ENCODE measurements around the gene MARVELD1. TPM values are rescaled to one million over a fixed set of nuclear protein-coding genes. Genes with fewer than 3 reads are reported as not detected.

Gene MARVELD1
- total RNA-seq, 1 experiment from 2014 or later = 58.1 TPM

- in situ Hi-C loops (cut with HindIII; ENCODE audit: low pct_unique_long_range_greater_than_20kb, low sequenced_read_pairs) = no loop called here
- DNase-seq (ENCODE audit: low read depth) = no peak
Observed at GRCh38 chr10:97764519-97764931, 51.0 kb downstream of the MARVELD1 start.

GRCh38 chr10:97765201-97765600, 51.7 kb downstream of the MARVELD1 start:
- in situ Hi-C loops (cut with HindIII; ENCODE audit: low pct_unique_long_range_greater_than_20kb, low sequenced_read_pairs) = no loop called here
- no peak for DNase-seq (ENCODE audit: low read depth)

GRCh38 chr10:97766106-97766810, 52.7 kb downstream of the MARVELD1 start:
- no peak for DNase-seq (ENCODE audit: low read depth)
- in situ Hi-C loops (cut with HindIII; ENCODE audit: low pct_unique_long_range_greater_than_20kb, low sequenced_read_pairs) = no loop called here

- in situ Hi-C loops (cut with HindIII; ENCODE audit: low pct_unique_long_range_greater_than_20kb, low sequenced_read_pairs) = no loop called here
Observed at GRCh38 chr10:97766996-97767924, 53.7 kb downstream of the MARVELD1 start.

More at GRCh38 chr10:97766996-97767924, 53.7 kb downstream of the MARVELD1 start:
- no peak for DNase-seq (ENCODE audit: low read depth)

Other genes starting within 250 kb of the MARVELD1 start
- gene MMS19, start 215.3 kb upstream of the MARVELD1 start, total RNA-seq (2014; rRNA removed; shearing (Covaris generic); ENCODE audit: low replicate concordance) = 40.6 and 48.4 TPM in 2 replicates
- gene UBTD1, start 214.8 kb upstream of the MARVELD1 start, total RNA-seq (2014; rRNA removed; shearing (Covaris generic); ENCODE audit: low replicate concordance) = 13.0 and 23.3 TPM in 2 replicates
- 15.6 and 19.4 TPM in 2 replicates for gene ANKRD2, start 141.0 kb upstream of the MARVELD1 start, total RNA-seq (2014; rRNA removed; shearing (Covaris generic); ENCODE audit: low replicate concordance)
- 70.8 and 91.3 TPM in 2 replicates for gene HOGA1, start 129.3 kb upstream of the MARVELD1 start, total RNA-seq (2014; rRNA removed; shearing (Covaris generic); ENCODE audit: low replicate concordance)
- gene C10orf62, start 124.0 kb upstream of the MARVELD1 start, total RNA-seq (2014; rRNA removed; shearing (Covaris generic); ENCODE audit: low replicate concordance) = 0.41 TPM in 1 of 2 replicates, not detected in the other
- gene MORN4, start 80.2 kb upstream of the MARVELD1 start, total RNA-seq (2014; rRNA removed; shearing (Covaris generic); ENCODE audit: low replicate concordance) = 8.2 and 10.5 TPM in 2 replicates
- 12.7 and 13.6 TPM in 2 replicates for gene PI4K2A, start 73.1 kb upstream of the MARVELD1 start, total RNA-seq (2014; rRNA removed; shearing (Covaris generic); ENCODE audit: low replicate concordance)
- gene AVPI1, start 26.5 kb upstream of the MARVELD1 start, total RNA-seq (2014; rRNA removed; shearing (Covaris generic); ENCODE audit: low replicate concordance) = 44.0 and 46.1 TPM in 2 replicates
- gene ZFYVE27, start 23.4 kb downstream of the MARVELD1 start, total RNA-seq (2014; rRNA removed; shearing (Covaris generic); ENCODE audit: low replicate concordance) = 18.9 and 30.5 TPM in 2 replicates
- gene SFRP5, start 58.3 kb downstream of the MARVELD1 start, total RNA-seq (2014; rRNA removed; shearing (Covaris generic); ENCODE audit: low replicate concordance) = not detected in 2 replicates
- gene GOLGA7B, start 136.1 kb downstream of the MARVELD1 start, total RNA-seq (2014; rRNA removed; shearing (Covaris generic); ENCODE audit: low replicate concordance) = 5.1 and 5.4 TPM in 2 replicates